ENCODE data around the gene GLYR1.

The GLYR1 gene

DNA sequence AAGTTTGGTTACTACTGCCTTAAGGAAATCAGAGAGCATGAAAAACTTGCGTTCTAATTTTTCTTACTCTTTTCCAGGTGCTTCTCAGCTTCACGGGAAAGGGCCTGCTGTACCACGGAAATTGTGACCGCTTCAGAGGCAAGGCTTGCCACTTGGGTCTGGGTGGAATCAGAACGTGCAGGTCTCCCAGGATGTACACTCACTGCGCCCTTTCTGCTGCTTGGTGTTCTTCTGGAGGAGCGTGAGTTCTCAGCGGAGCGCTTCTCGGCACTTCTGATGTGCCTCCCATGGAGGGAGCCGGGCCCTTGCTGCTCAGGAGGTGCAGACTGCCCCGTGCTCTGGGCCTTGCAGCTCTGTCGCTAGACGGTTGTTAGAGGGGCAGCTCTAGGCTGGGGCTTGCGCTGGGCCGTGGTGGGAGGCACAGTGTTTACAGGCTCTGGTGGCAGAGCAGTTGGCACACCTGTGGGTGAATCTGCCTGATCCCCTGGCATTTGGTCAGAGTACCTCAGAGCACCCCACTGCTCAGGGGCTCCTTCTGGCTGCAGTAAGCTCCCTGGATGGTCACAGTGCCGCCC, 33.0 kb upstream of the GLYR1 start:
- FAIRE-seq (no peak), DNase-seq (ENCODE audit: insufficient read length, low spot score) (no peak)

DNA sequence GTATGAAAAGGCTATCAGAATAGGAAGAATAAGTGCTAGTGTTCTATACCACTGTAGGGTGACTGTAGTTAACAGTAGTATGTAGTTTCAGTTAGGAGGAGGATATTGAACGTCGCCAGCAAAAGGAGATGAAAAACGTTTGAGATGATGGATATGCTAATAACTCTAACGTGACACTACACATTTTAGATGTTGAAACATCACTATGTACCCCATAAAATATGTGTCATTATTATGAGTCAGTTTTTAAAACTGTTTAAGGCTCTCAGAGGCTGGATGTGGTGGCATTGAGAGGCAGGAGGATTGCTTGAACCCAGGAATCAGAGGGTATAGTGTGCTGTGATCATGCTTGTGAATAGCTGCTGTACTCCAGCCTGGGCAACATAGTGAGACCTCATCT, 32.0 kb upstream of the GLYR1 start:
- FAIRE-seq (no peak), DNase-seq (ENCODE audit: insufficient read length, low spot score) (no peak)

DNA sequence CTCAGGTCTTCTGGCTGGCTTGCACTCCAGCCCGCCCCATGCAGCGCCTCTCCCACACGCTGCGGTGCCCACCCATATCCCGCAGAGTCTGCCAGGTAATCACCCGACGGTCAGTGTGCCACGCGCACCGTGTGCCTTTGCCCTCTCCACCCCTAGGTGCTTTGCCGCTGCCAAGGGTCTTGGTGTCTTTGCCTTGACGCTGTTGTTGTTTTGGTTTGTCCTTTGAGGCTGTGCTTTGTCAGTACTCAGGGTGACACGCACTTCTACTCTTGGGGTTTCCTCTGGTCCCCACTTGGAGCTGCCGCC, 30.2 kb upstream of the GLYR1 start:
- FAIRE-seq (no peak), DNase-seq (ENCODE audit: insufficient read length, low spot score) (no peak)

DNA sequence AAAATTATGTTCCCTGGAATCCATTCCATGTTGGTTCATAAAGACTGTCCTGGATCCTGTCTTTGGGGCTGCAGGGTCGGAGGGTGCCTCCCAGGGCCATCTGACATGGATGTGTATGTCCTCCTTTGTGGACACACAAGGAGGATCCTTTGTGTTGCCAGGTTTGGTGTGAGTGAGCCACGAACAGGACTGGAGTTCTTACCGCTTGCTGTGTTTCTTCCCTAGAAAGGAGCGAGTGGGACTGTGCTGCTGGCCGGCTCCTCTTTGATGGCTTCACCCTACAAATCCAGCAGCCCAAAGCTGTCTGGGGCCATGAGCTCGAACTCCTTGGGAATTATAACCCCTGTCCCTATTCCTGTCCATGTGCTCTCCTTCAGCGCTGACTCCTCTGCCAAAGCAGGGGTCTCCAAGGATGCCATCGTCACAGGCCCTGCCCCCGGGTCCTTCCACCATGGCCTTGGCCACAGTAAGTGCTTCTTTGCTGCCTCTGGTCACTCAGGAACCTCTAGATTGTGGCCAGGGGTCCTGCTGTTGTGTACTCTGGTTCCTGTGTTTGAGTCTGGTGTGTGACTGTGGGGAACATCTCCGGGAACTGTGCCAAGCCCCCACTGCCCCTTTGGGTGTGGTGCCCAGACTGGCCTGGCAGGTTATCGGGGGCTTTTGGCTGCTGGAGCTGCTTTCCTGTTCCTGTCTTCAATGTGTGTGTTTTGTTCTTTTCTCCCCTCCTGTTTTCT, 29.7 kb upstream of the GLYR1 start:
- no peak for DNase-seq (ENCODE audit: insufficient read length, low spot score)
- FAIRE-seq: no peak

DNA sequence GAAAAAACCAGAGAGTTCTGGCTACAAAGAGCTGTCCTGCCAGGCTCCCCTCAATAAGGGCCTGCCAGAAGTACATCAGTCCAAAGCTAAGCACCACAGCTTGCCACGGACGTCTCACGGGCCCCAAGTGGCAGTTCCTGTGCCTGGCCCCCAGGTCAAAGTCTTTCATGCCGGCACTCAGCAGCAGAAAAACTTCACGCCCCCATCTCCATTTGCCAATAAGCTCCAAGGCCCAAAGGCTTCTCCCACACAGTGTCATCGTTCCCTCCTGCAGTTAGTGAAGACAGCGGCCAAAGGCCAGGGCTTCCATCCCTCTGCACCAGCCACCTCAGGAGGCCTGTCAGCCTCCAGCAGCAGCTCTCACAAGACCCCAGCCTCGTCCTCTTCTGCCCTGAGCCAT, 27.6 kb upstream of the GLYR1 start:
- DNase-seq (ENCODE audit: insufficient read length, low spot score) (no peak), FAIRE-seq (no peak)

DNA sequence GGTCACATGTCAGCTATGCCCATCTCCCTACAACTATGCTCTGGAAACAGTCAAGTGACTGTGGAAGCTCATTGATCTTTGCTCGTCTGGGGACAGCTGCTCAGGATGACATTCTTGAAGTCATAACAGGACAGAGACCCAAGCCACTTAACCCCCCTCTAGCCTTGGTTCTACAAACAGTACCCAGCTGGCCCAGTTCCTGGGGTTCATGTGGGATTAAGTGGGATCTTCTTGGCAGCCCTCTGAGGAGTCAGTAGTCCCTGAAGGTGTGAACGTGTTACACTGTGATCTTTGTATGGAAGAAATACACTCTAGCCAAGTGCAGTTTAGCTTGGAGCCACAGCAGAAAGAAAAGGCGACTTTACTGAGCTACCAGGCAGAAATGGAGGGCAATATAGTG, 26.0 kb upstream of the GLYR1 start:
- FAIRE-seq (no peak), DNase-seq (ENCODE audit: insufficient read length, low spot score) (no peak)

DNA sequence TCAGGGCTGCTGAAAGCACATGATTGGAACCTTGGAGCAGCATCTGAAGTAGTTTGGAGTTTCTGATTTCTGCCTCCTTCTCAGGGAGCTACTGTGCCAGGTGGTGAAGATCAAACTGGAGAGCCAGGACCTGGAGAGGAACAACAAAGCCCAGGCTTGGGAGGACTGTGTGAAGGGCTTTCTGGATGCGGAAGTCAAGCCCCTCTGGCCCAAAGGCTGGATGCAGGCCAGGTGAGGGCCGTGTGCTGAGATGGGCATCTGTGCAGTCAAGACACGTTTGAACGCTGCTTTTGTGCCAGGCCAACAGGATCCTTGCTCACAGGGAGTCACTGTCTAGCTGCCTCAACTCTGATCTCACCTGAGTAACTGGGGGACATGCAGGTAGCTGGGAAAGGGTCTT, 24.0 kb upstream of the GLYR1 start:
- DNase-seq (ENCODE audit: insufficient read length, low spot score): no peak
- no peak for FAIRE-seq

DNA sequence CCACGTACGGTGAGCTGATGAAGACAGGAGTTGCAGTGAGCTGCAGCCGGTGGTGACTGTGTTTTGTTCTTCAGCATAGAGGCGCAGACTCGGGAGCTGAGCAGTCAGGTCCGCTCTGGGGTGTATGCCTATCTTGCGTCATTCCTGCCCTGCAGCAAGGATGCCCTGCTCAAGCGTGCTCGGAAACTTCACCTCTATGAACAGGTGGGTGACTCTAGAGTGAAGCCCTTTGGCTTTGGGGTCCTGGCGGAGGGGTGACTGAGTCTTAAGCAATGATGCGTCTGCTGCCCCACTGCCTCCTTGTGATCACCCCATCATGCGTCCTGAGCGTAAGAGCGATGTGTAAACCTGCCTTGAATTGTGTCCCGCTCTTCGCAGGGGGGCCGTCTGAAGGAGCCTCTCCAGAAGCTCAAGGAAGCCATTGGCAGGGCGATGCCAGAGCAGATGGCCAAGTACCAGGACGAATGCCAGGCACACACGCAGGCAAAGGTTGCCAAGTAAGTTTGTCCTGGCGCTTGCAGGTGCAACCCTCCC, 23.1 kb upstream of the GLYR1 start:
- FAIRE-seq: no peak
- no peak for DNase-seq (ENCODE audit: insufficient read length, low spot score)

DNA sequence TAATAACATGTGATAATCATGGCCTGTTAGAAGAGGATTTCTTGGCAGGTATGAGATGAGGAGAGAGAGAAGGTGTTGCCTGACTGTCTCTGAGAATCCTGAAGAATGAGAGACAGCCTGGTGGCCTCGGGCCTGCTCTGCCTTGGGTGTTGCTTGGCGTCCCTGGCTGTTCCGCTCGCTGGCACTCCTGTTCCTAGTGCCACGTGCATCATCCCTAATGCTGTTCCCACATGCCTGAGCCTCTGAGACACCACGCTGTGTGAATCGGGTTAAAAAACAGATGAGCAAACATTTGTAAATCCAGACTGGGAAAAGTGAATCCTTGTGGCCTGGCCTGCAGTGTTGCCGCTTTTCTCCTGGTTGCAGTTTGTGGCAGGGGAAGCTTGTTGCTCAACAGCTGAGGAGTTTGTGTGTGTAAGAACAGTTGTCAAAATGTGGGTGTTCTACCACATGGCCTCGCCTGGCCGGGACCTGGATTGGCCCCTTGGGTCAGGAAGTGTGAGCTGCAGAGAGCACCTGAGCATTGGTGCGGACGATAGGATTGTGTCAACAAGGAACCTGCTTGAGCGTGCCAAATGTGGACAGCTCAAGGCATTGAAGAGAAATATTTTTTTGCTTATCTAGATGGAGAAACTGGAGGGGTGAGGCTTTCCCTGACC, 22.2 kb upstream of the GLYR1 start:
- FAIRE-seq: no peak
- no peak for DNase-seq (ENCODE audit: insufficient read length, low spot score)

DNA sequence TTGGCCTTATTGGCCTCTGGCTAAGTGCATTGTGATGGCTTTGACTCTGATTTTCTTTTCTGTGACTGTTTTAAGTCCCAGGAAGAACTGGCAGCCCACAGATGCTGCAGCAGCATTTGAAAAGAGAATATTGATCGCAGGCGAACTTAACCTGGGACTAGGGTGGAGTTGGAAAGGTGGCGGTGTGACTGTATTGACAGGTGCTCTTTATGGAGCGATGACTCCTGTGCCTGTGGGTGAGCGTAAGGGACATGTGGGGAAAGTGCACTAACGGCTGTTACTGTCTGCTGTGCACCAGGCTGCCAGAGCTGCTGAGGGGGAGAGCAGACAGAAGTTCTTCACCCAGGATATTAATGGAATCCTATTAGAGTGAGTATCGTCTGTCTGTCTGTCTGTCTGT, 21.4 kb upstream of the GLYR1 start:
- FAIRE-seq (no peak), DNase-seq (ENCODE audit: insufficient read length, low spot score) (no peak)

DNA sequence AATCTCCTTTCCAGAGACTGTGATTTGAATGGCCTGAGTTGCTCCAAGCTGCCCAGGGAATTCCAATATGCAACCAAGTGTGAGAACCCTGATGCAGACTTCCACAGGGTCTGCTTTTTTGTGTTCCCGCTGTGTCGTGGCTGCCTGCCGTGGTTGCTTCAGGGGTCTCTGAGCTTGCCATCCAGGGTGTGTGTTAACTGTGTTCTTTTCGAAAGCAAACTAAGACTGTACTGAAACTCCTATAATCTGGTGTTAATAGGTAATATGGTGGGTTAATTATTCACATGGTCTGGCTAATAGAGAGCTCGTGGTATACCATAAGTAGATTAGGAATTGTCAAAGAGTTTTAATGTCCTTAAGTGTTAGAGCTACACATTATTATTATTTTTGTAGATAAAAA, 20.9 kb upstream of the GLYR1 start:
- DNase-seq (ENCODE audit: insufficient read length, low spot score): no peak
- peak; percentile 76 for FAIRE-seq

DNA sequence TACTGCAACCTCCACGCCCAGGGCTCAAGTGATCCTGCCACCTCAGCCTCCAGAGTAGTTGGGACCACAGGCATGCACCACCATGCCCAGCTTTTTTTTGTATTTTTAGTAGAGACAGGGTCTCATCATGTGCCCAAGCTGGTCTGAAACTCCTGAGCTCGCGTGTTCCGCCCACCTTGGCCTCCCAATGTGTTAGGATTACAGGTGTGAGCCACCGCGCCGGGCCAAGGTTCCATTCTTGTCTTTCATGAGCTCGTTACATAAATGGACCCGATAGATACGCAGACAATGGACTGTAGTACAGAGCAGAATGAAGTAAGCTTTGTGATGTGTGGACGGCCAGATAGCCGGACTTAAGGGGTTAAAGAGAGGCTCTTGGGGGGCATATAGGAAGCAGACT, 19.5 kb upstream of the GLYR1 start:
- no peak for FAIRE-seq
- no peak for DNase-seq (ENCODE audit: insufficient read length, low spot score)

DNA sequence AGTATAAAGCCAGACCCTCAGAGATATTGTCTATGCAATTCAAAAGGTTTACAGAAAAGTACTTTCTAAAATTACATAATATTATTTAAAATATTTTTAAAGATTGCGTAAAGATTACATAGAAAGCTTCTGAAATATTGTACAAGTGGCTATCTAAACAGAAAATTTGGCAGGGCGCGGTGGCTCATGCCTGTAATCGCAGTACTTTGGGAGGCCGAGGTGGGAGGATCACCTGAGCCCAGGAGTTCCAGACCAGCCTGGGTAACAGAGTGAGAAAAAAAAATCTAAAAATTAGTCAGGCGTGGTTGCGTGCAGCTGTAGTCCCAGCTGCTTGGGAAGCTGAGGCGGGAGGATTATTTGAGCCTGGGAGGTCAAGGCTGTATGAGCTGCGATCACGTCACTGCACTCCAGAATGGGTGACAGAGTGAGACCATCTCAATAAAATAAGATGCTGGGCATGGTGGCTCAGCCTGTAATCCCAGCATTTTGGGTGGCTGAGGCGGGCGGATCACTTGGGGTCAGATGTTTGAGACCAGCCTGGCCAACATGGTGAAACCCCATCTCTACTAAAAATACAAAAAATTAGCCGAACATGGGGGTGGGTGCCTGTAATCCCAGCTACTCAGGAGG, 18.3 kb upstream of the GLYR1 start:
- FAIRE-seq (no peak), DNase-seq (ENCODE audit: insufficient read length, low spot score) (no peak)

DNA sequence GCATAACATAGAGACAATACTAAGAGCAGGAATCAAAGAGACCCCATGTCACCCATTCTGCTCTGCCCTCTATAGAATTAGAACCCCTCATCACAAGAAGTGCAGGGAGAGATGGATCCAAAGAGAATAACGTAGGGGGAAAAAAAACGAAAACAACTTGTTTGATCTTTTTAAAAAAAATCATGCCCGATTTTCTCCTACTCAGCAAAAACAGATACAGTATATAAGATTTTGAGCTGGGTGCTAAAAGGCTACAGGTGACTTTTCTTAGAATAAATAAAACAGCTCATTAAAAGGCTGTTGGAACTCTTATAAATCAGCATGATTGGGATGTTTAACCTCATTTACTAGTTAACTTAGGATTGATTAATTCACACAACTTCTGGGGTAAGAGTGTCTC, 17.6 kb upstream of the GLYR1 start:
- FAIRE-seq (no peak), DNase-seq (ENCODE audit: insufficient read length, low spot score) (no peak)

DNA sequence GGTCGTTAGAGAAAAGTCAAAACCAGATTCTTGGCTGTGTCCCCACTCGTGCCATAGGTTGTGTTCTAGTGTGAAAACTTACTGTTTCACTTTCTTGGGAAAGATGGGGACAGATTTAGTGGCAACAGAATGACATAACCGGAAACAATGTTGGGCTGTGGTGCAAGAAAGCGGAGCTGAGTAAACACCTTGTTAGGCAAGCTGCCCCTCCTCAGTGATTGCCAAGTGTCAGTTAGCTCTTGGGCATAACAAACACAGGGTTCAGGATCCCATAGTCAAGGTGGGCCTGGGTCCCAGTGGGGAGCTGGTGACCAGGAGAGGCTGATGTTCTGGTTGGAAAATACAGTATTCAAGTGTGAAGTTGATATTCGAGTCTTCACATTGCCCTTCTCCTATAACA, 15.6 kb upstream of the GLYR1 start:
- DNase-seq (ENCODE audit: insufficient read length, low spot score) (no peak), FAIRE-seq (no peak)

DNA sequence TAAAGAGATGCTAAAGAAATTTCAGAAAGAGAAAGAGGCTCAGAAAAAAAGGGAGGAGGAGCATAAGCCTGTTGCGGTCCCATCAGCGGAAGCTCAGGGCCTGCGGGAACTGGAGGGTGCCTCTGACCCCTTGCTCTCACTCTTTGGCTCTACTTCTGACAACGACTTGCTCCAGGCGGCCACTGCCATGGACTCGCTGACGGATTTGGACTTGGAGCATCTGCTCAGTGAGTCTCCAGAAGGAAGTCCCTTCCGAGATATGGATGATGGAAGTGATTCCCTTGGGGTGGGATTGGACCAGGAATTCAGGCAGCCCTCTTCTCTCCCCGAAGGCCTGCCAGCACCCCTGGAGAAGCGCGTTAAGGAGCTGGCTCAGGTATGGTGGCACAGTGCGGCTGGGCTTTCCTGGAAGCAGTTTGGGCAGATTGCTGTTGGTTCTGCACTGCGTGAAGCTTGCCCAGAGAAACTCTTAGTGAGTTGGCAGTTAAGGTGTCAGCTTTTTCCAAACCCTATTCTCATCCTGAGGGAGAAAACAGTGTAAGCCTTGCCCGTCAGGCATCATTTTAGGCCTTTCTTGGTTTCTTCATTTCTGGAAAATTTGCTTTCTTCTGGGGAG, 13.7 kb upstream of the GLYR1 start:
- DNase-seq (ENCODE audit: insufficient read length, low spot score): no peak
- FAIRE-seq: no peak

DNA sequence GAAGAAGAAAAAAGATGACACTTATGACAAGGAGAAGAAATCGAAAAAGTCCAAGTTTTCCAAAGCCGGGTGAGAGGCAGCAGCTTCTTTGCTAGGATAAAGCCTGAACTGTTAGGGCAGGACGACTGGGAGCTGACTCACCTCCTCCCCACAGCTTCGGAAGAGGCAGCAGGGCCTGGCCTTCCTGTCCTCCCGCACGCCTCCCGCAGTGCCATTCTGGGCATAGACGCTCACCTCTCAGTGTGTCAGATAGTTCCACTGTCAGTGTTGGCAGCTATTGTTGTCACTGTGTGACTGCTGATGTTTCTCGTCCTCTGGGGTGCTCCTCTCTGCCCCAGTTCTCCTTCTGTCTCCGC, 12.8 kb upstream of the GLYR1 start:
- no peak for FAIRE-seq

DNA sequence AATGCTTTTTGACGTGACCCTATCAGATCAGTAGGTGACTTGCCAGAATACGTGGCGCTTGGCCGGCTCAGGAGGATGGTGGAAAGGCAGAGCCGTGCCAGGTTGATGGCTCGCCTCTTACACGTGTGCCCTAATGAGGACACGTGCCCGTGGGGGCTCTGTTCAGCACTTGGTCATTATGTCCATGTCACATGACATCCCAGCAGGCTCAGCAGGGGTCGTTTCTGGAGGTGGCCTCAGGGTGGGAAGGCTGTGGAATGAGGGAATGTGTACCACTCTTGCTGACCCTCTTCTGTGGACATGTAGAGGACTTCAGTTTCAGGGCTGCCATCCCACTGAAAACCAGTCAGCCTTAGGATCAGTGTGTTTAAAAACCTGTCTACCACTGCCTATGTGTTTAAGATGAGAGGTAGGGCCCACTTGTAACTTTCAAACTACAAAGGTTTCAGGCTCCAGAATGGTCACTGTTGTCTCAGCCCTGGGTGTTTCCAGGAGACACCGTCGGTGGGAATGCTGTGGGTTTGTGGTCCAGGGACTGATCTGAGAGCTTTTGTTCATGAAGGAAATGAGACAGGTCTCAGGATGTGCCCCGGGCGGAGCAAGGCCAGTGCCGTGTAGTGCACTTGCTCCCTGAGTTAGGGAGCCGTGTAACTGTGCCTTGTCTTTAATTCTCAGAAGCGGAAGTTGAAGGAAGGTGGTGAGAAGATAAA, 12.3 kb upstream of the GLYR1 start:
- DNase-seq (ENCODE audit: insufficient read length, low spot score) (no peak), FAIRE-seq (no peak)

More for the DNA sequence above, 12.8 kb upstream of the GLYR1 start:
- DNase-seq (ENCODE audit: insufficient read length, low spot score): no peak

DNA sequence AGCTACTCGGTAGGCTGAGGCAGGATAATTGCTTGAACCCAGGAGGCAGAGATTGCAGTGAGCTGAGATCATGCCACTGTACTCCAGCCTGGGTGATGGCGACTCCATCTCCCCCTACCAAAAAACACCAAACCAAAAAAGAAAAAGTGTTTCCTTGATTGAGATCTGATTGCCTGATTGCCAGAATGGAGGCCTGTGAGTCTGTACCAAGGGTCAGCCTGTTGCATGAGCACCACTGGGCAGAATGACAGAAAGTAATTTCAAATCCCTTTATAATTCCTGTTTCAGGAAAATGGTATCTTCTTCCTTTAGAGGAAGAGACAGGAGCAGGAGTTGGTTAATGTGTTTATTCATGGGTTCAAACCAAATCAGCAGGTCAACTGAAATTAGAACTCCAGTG, 8.7 kb upstream of the GLYR1 start:
- FAIRE-seq (no peak), DNase-seq (ENCODE audit: insufficient read length, low spot score) (no peak)

DNA sequence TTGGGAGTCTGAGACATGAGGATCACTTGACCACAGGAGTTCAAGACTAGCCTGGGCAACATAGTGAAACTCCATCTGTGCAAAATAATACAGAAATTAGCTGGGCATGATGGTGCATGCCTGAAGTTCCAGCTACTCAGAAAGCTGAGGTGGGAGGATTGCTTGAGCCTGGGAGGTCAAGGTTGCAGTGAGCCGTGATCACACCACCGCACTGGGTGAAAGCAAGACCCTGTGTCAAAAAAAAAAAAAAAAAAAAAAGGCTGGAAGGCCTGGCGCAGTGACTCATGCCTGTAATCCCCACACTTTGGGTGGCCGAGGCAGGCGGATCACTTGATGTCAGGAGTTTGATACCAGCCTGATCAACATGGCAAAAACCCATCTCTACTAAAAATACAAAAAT, 8.3 kb upstream of the GLYR1 start:
- FAIRE-seq (no peak), DNase-seq (ENCODE audit: insufficient read length, low spot score) (no peak)

All from GM19239 (cell line).